Activated T-cell treated with anti-CD3 and anti-CD28 coated beads for 1 hour (primary cell): ENCODE results near the gene SRPRB.
"Not testable (repeated sequence)": the region's sequence is repeated elsewhere in the genome, so short reads cannot be mapped to it uniquely, and the experiment has no call there.

ENCODE experiments used
- DNase-seq: peaks from one replicate; pipeline ENCODE4 v3.0.0-alpha.2; 2020; ENCODE audit warnings: low read depth

Gene SRPRB

DNA sequence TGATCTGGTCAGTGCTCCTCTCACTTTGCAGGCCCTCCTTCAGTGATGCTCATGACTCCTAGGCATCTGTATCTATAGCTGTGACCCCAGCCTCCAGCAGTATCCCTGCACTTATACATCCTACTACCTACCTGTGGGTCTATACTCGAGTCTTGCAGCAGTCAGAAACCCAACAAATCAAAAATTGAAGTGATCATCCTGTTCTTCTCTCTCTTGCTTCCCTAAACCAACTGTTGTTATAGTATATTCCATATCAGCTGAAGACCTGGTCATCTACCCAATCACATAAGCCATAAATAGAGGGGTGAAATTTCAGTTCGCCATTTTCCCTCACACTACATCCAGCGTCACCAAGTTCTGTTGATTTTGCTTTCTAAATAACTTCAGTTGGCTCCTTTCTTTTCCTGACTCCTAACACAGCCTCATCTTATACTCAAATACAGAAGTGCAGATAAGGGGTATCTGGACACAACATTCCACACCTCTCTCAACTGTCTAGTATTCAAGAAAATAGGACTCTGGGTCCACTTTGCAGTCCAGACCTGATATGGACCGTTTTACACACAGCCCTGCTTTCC lies 25.9 kb upstream of the SRPRB start:
- DNase-seq: no peak

- DNase-seq: not testable (repeated sequence)
Measured at GRCh38 chr3:133780756-133781155, 24.9 kb upstream of the SRPRB start.

DNA sequence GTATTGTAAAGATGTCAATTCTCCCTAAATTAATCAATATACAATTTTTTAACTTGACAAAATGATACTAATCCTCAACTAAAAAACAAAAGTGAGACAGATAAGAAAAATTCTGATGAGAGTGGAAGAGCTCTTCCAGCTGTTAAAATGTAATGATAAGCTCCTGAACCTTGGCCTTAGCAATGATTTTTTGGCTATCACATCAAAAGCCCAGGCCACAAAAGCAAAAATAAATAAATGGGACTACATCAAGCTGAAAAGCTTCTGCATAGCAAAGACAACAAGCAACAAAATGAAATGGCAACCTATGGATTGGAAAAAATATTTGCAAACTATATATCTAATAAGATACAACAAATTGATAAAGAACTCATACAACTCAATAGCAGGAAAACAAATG lies 24.0 kb upstream of the SRPRB start:
- no peak for DNase-seq

GRCh38 chr3:133782454-133782853 lies 23.2 kb upstream of the SRPRB start:
- no peak for DNase-seq

DNA sequence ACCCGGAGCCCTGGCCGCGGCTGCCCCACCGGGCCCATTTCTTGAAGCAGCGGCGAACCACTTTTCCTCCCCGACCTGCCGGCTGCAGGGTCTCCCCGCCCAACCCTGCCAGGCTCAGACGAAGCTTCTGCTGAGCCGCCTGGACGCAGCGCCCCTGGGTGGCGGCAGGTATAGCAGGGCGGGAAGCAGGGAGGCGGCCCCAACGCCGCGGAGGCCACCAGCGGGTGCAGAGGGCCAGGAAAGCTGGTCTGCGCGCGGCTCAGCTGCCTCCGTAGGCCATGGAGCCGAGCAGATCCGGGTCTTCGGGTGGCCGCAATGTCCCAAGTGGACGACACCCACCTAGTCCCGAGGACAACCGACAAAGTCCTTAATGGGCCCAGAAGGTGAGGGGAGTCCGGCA lies 21.9 kb upstream of the SRPRB start:
- DNase-seq: no peak

- DNase-seq: no peak
Measured at GRCh38 chr3:133788024-133788423, 17.6 kb upstream of the SRPRB start.

- DNase-seq: no peak
Measured at GRCh38 chr3:133792171-133792763, 13.3 kb upstream of the SRPRB start.

DNA sequence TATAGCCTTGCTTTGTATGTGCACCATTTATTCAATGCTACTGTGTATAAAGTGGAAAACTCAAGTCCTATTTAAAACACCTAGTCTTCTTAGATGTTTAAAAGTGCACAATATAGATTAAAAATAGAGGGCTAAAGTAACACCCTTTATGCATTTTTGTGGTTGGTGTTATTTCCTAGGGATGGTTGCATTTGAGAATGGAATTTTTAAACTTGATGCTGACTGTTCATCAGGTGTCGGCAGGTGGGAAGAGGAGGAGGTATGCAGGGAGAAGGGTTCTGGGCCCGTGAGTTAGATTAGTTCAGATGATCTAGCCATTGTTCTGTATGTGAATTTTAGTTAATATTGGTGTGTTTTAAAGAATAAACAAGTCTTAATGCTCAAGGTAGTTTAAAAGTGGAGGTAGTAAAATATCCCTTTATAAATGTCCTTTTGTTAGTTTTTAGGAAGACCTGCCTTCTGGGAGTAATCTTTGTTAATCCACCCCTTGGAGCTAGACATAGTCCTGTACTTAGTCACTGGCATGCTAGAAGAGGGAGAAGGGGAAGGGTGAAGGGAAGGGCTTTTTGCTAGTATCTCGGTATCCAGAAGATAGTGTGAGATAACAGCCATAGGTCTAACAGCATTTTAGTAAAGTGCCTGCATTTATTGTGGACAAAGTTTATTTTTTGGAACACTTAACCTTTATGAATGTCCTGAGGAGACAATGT lies 8.1 kb upstream of the SRPRB start:
- DNase-seq: no peak

- DNase-seq: no peak
Measured at GRCh38 chr3:133799794-133800585, 5.6 kb upstream of the SRPRB start.

- DNase-seq: no peak
Measured at GRCh38 chr3:133803469-133803868, 2.1 kb upstream of the SRPRB start.

DNA sequence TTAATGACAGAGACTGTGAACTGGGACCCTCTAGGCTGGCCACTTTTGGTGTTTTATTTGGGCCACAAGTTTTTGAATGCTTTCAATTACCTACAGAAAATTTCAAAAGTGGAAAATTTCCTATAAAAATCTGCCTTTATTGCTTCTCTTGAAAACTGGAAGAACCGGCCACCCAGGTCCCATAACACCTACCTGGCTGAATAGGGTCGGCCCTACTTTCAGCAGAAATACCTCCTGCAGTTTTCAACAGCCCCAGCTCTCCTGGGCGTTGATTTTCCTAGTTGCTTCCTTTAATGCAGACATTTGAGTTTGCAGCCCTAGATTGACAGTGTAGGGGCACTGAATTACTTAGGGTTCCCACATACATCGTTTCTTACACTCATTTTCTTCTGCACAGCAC lies 719 bp upstream of the SRPRB start:
- DNase-seq: no peak

DNA sequence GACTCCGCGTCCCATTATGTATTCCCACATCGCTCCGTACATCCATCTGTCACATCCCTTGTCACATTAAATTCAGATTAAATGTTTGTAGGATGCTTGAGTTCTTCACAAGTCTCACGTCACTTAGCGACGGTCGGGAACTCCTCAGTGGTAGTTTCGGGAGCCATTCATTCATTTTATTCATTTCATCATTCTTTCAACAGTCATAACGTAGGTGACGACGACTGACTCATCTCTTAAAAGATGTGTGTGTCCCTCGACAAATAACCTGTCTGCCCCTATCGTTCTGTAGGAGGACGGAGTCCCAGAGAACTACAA lies 272 bp upstream of the SRPRB start:
- DNase-seq: no peak

DNA sequence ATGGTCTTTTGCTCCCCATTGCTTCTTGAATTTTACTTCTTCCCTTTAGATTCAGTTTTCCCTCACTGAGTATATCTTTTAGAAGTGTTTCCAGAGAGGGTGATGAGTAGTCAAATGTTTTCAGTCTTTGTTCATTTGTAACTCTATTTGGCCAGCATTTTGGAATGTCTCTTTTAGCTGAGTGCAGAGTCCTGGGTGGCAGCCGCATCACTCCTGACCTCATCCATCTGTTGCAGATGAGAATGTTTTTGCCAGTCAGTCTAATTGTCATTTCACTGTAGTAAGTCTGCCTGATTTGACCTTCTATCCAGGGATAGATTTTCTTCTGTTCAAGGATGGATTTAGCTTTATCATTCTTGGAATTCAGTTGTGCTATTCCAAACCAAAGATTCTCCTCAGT lies 7.3 kb downstream of the SRPRB start:
- DNase-seq: no peak

DNA sequence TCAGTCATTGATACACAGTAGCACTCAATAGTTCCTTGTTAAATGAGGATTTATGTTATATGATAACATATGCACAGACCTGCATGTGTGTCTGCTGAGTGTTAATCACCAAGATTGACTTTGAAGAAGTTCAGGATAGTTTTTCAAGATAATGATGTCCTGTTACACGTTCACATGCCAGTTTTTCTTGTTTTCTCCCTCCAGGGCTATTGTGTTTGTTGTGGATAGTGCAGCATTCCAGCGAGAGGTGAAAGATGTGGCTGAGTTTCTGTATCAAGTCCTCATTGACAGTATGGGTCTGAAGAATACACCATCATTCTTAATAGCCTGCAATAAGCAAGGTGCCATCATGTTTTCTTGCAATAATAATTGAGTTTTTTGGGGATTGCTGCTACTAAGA lies 9.8 kb downstream of the SRPRB start:
- no peak for DNase-seq

GRCh38 chr3:133820129-133820528 lies 14.5 kb downstream of the SRPRB start:
- no peak for DNase-seq

DNA sequence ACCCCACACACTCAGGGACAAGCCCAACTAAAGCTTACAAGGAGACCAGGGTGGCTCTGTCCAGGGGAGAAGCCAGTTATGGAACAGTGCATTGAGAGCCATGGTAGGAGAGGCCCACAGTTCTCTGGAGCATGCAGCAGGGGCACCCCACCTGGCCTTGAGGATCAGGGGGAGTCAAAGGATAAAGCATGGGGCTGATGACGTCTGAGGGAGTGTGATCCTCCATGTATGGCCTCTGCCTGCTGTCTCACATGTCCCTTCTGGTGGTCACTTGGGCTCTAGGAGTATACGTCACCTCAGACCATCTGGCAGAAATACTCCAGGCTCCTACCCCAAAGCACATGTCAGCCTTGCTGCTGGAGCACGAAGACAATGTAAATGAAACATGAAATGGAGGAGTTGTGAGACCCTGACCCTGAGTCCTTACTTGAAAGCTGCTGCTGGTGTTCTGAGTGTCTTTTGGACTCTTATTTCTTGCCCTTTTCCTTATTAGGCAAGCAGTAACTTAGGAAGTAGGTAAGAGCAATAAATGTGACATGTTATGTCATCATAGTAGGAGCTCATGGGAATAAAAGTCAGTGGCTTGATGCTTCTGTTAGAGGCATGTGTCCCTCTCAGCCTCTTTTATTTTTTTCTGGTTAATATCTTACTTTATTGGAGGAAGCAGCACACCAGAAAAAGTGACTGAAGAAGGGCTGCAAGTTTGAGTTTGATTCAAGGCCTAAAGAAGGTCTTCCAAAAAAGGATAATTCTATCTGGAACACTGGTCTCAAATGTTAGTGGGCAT lies 15.5 kb downstream of the SRPRB start:
- no peak for DNase-seq

GRCh38 chr3:133821767-133822638 lies 16.4 kb downstream of the SRPRB start:
- no peak for DNase-seq

GRCh38 chr3:133824961-133825485 lies 19.4 kb downstream of the SRPRB start:
- DNase-seq: no peak

DNA sequence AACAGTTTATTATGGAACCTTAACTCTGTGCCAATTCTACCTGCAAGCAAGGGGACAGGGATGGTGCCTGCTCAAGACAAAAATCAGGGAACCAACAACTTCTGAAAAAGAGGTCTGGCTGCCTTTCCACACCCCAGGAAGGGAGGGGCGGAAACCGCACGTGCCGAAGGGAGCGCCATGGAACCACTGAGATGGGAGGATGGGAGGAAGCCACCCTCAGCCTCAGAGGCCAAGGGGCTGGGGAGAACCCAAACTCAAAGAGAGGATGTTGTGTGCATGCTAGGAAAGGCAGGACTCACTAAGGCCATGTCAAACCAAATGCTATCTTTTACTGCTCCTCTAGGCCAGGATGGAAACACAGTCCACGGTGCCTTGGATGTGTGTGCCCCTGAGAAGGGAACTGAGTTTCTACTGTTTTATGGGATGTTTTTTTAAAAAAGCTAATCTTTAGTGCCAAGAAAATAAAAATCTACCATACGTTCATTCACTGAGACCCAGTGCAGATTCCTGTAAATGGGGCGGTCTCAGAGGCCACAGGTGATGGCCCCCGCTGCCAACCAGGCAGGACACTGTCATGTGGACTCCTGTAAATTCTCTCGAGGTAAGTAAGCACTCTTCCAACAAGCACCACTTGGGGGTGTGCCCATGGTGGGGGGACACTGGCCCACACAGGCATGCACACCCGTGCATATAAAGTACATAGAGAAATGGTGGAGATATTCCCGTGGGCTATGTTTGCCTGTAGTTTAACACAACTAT lies 20.5 kb downstream of the SRPRB start:
- no peak for DNase-seq

GRCh38 chr3:133827136-133827535 lies 21.5 kb downstream of the SRPRB start:
- DNase-seq: no peak
